Activated CD4-positive, alpha-beta memory T cell treated with anti-CD3 and anti-CD28 coated beads, Interleukin-2, amount 10 ng/mL, durations not matched to agents 7 days and 5 days (primary cell): ENCODE measurements around the gene NAT9. TPM values are rescaled to one million over a fixed set of nuclear protein-coding genes. Genes with fewer than 3 reads are reported as not detected.

Experiments used
- CTCF ChIA-PET: fragments of 350-600 bp; sonication (Branson Sonifier 250); formaldehyde crosslinking; loops from one replicate; lab custom pipeline; 2021; ENCODE audit warnings: antibody characterized with exemption, inconsistent platforms; lab: Charles Lee
- POLR2A ChIA-PET: fragments of 350-600 bp; sonication (Branson Sonifier 250); formaldehyde crosslinking; loops from one replicate; lab custom pipeline; 2021; ENCODE audit warnings: antibody characterized with exemption; lab: Charles Lee
- DNase-seq: peaks from one replicate; pipeline ENCODE4 v3.0.0-alpha.2; 2020
- H3K27ac Mint-ChIP-seq: one replicate; pipeline ENCODE4 v1.8.0; 2021; ENCODE audit warnings: mild to moderate bottlenecking, mixed read lengths
- H3K27me3 Mint-ChIP-seq: one replicate; pipeline ENCODE4 v1.8.0; 2021; ENCODE audit warnings: mixed read lengths
- H3K36me3 Mint-ChIP-seq: one replicate; pipeline ENCODE4 v1.8.0; 2021; ENCODE audit warnings: low read depth, mixed read lengths
- H3K4me1 Mint-ChIP-seq: one replicate; pipeline ENCODE4 v1.8.0; 2021; ENCODE audit warnings: mixed read lengths
- H3K4me3 Mint-ChIP-seq: one replicate; pipeline ENCODE4 v1.8.0; 2021; ENCODE audit warnings: mild to moderate bottlenecking, mixed read lengths
- H3K9me3 Mint-ChIP-seq: one replicate; pipeline ENCODE4 v1.8.0; 2021; ENCODE audit warnings: mixed read lengths
- total RNA-seq, 2 experiments: library from RNA; stranded (reverse); gene quantifications; one replicate each; pipeline ENCODE4 v1.2.3, GENCODE V29; 2021

The NAT9 gene
- total RNA-seq, 2 experiments from 2014 or later, result 32.1 to 32.3 TPM

GRCh38 chr17:74812109-74813009 is 36.2 kb upstream of the NAT9 start:
- Mint-ChIP-seq H3K4me3 (no peak overlapping the region), H3K9me3 (no peaks in the 10 kb centered on the region), H3K27me3 (no peaks in the 10 kb centered on the region), H3K27ac (no peak overlapping the region), H3K4me1 (peaks cover 13% of the 10 kb centered on the region), H3K36me3 (peaks cover 12% of the 10 kb centered on the region)
- CTCF ChIA-PET, result interaction anchor here (0.5 kb wide), 1 partner anchor 73 kb away, joined by 3 read pairs; no protein-coding TSS in a partner anchor
- no peak for DNase-seq
- POLR2A ChIA-PET, result no interaction called here

DNA sequence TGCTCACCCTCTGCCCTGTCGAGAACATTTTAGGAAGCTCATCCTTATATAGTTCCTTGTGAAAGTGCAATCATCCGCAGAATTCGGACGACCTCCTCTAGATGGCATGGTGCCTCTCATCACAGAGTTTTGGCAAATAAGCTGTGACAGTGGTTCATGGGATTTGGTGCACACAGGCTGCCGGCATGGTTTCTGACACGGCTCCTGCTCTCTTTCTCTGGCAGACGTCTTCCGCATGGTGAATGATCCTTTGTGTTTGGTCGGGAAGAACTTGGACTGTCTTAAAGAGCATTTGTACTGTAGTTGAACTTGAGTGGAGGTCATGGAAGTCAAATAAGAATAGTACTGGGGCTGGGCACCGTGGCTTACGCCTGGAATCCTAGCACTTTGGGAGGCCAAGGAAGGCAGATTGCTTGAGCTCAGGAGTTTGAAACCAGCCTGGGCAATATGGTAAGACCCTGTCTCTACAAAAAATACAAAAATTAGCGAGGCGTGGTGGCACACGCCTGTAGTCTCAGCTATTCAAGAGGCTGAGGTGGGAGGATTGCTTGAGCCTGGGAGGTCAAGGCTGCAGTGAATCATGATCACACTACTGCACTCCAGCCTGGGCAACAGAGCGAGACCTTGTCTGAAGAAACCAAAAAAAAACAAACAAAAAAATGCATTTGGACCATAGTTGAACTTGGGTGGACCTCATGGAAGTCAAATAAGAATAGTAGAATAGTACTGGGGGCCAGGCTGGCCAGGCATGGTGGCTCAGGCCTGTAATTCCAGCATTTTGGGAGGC is 34.7 kb upstream of the NAT9 start:
- POLR2A ChIA-PET, result no interaction called here
- H3K27ac Mint-ChIP-seq, result no peak overlapping the region
- H3K36me3 Mint-ChIP-seq, result peaks cover 15% of the 10 kb centered on the region
- H3K27me3 Mint-ChIP-seq, result no peaks in the 10 kb centered on the region
- no peak overlapping the region for H3K4me3 Mint-ChIP-seq
- CTCF ChIA-PET, result interaction anchor here (1.0 kb wide), 2 partner anchors 19 to 53 kb away, joined by 3 to 4 read pairs; no protein-coding TSS in a partner anchor
- no peaks in the 10 kb centered on the region for H3K9me3 Mint-ChIP-seq
- no peak for DNase-seq
- H3K4me1 Mint-ChIP-seq, result peaks cover 11% of the 10 kb centered on the region

- no peaks in the 10 kb centered on the region for H3K4me1 Mint-ChIP-seq
- no peaks in the 10 kb centered on the region for H3K9me3 Mint-ChIP-seq
- H3K4me3 Mint-ChIP-seq, result no peak overlapping the region
- H3K27me3 Mint-ChIP-seq, result no peaks in the 10 kb centered on the region
- POLR2A ChIA-PET, result no interaction called here
- no peak for DNase-seq
- peaks cover 6% of the 10 kb centered on the region for H3K36me3 Mint-ChIP-seq
- H3K27ac Mint-ChIP-seq, result no peak overlapping the region
- CTCF ChIA-PET, result interaction anchor here (1.3 kb wide), 1 partner anchor 18 kb away, joined by 4 read pairs; no protein-coding TSS in a partner anchor
Observed at GRCh38 chr17:74808714-74809430, 32.7 kb upstream of the NAT9 start.

- Mint-ChIP-seq H3K36me3 (peaks cover 6% of the 10 kb centered on the region), H3K27me3 (no peaks in the 10 kb centered on the region), H3K9me3 (no peaks in the 10 kb centered on the region), H3K4me1 (no peaks in the 10 kb centered on the region), H3K27ac (no peak overlapping the region), H3K4me3 (no peak overlapping the region)
- POLR2A ChIA-PET, result no interaction called here
- CTCF ChIA-PET, result interaction anchor here (1.0 to 1.5 kb wide), 2 partner anchors 17 to 150 kb away, joined by 3 read pairs; no protein-coding TSS in a partner anchor
- DNase-seq, result no peak
Observed at GRCh38 chr17:74807925-74808324, 31.8 kb upstream of the NAT9 start.

DNA sequence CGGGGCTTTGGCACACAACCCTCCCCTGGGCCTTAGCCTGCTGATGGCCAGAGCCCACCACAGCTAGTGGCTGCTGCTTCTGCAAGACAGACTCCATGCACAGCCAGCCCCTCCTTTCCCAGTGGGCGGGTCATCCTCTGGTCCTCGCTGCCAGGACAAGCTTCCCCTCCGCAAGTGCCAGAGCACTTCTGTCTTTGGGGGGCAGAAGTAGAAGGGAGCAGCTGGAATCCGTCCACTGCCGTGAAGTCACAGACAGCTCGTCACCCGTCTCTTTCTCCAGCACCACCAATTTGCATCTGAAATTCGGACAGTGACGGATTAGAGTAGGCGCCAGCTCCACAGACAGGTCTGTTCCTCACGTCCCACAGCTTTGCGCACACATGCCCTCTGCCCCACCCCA is 31.3 kb upstream of the NAT9 start:
- no peaks in the 10 kb centered on the region for H3K4me1 Mint-ChIP-seq
- CTCF ChIA-PET, result interaction anchor here (1.0 to 1.5 kb wide), 2 partner anchors 16 to 150 kb away, joined by 3 read pairs; no protein-coding TSS in a partner anchor
- H3K36me3 Mint-ChIP-seq, result peaks cover 8% of the 10 kb centered on the region
- no peak for DNase-seq
- no peak overlapping the region for H3K27ac Mint-ChIP-seq
- no peaks in the 10 kb centered on the region for H3K9me3 Mint-ChIP-seq
- POLR2A ChIA-PET, result no interaction called here
- H3K27me3 Mint-ChIP-seq, result no peaks in the 10 kb centered on the region
- no peak overlapping the region for H3K4me3 Mint-ChIP-seq

GRCh38 chr17:74806334-74806733 is 30.2 kb upstream of the NAT9 start:
- ChIA-PET POLR2A (no interaction called here), CTCF (no interaction called here)
- no peak for DNase-seq
- H3K4me1 Mint-ChIP-seq, result no peaks in the 10 kb centered on the region
- H3K27ac Mint-ChIP-seq, result no peak overlapping the region
- H3K36me3 Mint-ChIP-seq, result peaks cover 11% of the 10 kb centered on the region
- H3K9me3 Mint-ChIP-seq, result no peaks in the 10 kb centered on the region
- H3K4me3 Mint-ChIP-seq, result no peak overlapping the region
- no peaks in the 10 kb centered on the region for H3K27me3 Mint-ChIP-seq

DNA sequence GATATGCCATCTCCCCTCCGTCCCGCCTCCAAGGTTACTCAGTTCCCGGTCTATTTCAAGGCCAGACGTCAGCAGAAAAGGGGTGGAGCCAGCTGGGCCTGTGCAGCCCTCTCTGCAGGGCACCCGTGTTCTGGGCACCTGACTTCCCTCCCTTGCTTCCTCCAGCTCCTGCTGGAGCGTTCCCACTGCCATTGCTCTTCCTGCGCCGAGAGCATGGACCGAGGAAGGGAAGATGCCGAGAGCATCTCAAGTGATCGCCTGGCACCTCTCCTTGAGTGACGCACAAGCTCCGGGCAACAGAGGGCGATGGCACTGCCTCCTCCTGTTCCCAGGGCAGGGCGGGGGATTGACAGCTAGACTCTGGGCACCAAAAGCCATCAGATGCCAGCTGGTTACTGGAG is 29.4 kb upstream of the NAT9 start:
- Mint-ChIP-seq H3K27me3 (no peaks in the 10 kb centered on the region), H3K9me3 (no peaks in the 10 kb centered on the region), H3K36me3 (peaks cover 15% of the 10 kb centered on the region), H3K4me3 (no peak overlapping the region), H3K4me1 (no peaks in the 10 kb centered on the region), H3K27ac (no peak overlapping the region)
- ChIA-PET CTCF (interaction anchor here (0.7 to 0.8 kb wide), 2 partner anchors 15 to 148 kb away, joined by 3 to 6 read pairs; no protein-coding TSS in a partner anchor), POLR2A (no interaction called here)
- DNase-seq, result no peak

DNA sequence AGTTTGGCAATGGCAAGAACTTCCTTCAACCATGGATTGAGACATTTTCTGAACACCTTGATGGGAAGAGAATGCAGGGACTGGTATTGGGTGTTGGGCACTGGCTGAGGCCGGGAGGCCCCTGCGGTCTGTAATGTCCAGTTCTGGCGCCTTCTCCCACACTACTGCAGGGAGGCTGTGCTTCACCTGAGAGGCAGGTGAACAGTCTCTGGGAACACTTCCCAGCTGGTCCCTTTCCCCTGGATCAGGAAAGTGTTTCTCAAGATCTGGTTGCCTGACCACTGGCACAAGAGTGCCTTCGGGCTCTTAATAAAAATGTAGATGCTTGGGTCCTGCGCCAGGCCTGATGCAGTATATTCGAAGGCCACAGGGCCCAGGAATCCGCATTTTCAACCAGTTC is 28.5 kb upstream of the NAT9 start:
- H3K4me1 Mint-ChIP-seq, result no peaks in the 10 kb centered on the region
- peaks cover 24% of the 10 kb centered on the region for H3K36me3 Mint-ChIP-seq
- no peak overlapping the region for H3K27ac Mint-ChIP-seq
- no peaks in the 10 kb centered on the region for H3K9me3 Mint-ChIP-seq
- no peaks in the 10 kb centered on the region for H3K27me3 Mint-ChIP-seq
- no peak overlapping the region for H3K4me3 Mint-ChIP-seq
- no peak for DNase-seq
- ChIA-PET CTCF (no interaction called here), POLR2A (no interaction called here)

DNA sequence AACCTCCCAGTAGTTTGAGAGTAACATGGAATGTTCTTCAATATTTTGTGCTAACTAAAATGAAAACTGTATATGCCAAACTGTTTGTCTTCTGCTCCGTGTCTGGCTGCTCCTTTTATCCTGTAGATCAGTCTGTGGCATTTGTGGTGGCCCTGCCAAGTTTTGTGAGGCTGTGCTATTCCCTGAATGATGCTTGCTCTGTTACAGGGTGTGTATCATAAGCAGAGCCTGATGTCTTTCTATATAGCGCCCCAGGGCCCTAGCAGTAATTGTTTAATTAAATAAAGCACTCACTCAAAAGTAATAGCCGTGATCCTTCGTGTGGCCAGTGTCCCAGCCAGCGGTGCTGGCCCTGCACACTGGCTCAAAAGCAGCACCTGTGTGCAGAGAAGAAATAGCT is 27.8 kb upstream of the NAT9 start:
- Mint-ChIP-seq H3K4me3 (no peak overlapping the region), H3K9me3 (no peaks in the 10 kb centered on the region), H3K4me1 (no peaks in the 10 kb centered on the region), H3K27me3 (no peaks in the 10 kb centered on the region), H3K36me3 (peaks cover 27% of the 10 kb centered on the region), H3K27ac (no peak overlapping the region)
- no peak for DNase-seq
- POLR2A ChIA-PET, result no interaction called here
- CTCF ChIA-PET, result no interaction called here

DNA sequence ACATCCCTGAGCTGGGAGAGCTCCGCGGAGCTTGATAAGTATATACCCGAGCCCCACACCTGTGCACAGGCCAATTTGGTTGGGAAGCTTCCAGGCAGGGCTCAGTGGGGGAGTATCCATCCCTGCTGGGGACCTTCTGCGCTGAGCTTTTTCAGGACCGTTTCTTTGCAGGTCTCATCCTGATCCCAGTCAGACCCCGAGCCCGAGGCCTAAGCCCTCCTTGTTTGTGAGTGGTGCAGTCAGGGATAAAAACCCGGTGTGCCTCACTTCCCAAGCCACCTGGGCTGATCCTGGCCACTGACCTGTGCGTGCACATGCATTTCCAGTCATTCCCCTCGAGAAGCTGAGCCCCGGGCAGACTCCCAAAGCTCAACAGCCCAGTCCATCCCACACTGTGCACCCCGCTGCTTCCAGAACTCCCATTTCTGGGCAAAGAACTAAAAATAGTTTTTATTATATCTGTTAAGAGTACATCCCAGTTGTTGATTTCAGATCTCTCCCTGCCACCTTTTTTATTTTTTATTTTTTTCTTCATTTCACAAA is 27.3 kb upstream of the NAT9 start:
- no peak for DNase-seq
- Mint-ChIP-seq H3K36me3 (peaks cover 30% of the 10 kb centered on the region), H3K4me1 (no peaks in the 10 kb centered on the region), H3K27me3 (no peaks in the 10 kb centered on the region), H3K4me3 (no peak overlapping the region), H3K9me3 (no peaks in the 10 kb centered on the region), H3K27ac (no peak overlapping the region)
- POLR2A ChIA-PET, result no interaction called here
- CTCF ChIA-PET, result interaction anchor here (0.9 kb wide), 1 partner anchor 12 kb away, joined by 4 read pairs; no protein-coding TSS in a partner anchor

GRCh38 chr17:74801896-74802295 is 25.8 kb upstream of the NAT9 start:
- CTCF ChIA-PET, result interaction anchor here (1.1 kb wide), 1 partner anchor 10 kb away, joined by 4 read pairs; no protein-coding TSS in a partner anchor
- peaks cover 2% of the 10 kb centered on the region for H3K4me1 Mint-ChIP-seq
- H3K4me3 Mint-ChIP-seq, result no peak overlapping the region
- H3K36me3 Mint-ChIP-seq, result peaks cover 38% of the 10 kb centered on the region
- no peaks in the 10 kb centered on the region for H3K27me3 Mint-ChIP-seq
- no peaks in the 10 kb centered on the region for H3K9me3 Mint-ChIP-seq
- DNase-seq, result no peak
- no peak overlapping the region for H3K27ac Mint-ChIP-seq
- POLR2A ChIA-PET, result no interaction called here

GRCh38 chr17:74800531-74800930 is 24.4 kb upstream of the NAT9 start:
- no peak overlapping the region for H3K4me3 Mint-ChIP-seq
- DNase-seq, result no peak
- no peaks in the 10 kb centered on the region for H3K27me3 Mint-ChIP-seq
- H3K27ac Mint-ChIP-seq, result peak overlapping the region; percentile 13
- no peaks in the 10 kb centered on the region for H3K9me3 Mint-ChIP-seq
- ChIA-PET POLR2A (no interaction called here), CTCF (interaction anchor here (1.1 kb wide), 1 partner anchor 9 kb away, joined by 4 read pairs; no protein-coding TSS in a partner anchor)
- peaks cover 46% of the 10 kb centered on the region for H3K36me3 Mint-ChIP-seq
- H3K4me1 Mint-ChIP-seq, result peaks cover 2% of the 10 kb centered on the region
